ENCODE data around the gene MAGI2.

Gene MAGI2

GRCh38 chr7:78055599-78055998, 1397.9 kb downstream of the MAGI2 start:
- ChIA-PET CTCF (interaction anchor here (0.8 kb wide), 1 partner anchor 36 kb away, joined by 3 read pairs; no protein-coding TSS in a partner anchor), POLR2A (no interaction called here)
- DNase-seq (ENCODE audit: extremely low spot score) = no peak
- TF ChIP-seq, protein P1, sequence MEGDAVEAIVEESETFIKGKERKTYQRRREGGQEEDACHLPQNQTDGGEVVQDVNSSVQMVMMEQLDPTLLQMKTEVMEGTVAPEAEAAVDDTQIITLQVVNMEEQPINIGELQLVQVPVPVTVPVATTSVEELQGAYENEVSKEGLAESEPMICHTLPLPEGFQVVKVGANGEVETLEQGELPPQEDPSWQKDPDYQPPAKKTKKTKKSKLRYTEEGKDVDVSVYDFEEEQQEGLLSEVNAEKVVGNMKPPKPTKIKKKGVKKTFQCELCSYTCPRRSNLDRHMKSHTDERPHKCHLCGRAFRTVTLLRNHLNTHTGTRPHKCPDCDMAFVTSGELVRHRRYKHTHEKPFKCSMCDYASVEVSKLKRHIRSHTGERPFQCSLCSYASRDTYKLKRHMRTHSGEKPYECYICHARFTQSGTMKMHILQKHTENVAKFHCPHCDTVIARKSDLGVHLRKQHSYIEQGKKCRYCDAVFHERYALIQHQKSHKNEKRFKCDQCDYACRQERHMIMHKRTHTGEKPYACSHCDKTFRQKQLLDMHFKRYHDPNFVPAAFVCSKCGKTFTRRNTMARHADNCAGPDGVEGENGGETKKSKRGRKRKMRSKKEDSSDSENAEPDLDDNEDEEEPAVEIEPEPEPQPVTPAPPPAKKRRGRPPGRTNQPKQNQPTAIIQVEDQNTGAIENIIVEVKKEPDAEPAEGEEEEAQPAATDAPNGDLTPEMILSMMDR (IDR thresholded peaks at IDR 0.05; ENCODE audit: control extremely low read depth, extremely low read depth, low read depth, missing control alignments) = no peak

GRCh38 chr7:78055001-78055573, 1398.4 kb downstream of the MAGI2 start:
- ChIA-PET CTCF (interaction anchor here (0.8 kb wide), 1 partner anchor 37 kb away, joined by 3 read pairs; no protein-coding TSS in a partner anchor), POLR2A (no interaction called here)
- TF ChIP-seq, protein P1 (IDR thresholded peaks at IDR 0.05; ENCODE audit: control extremely low read depth, extremely low read depth, low read depth, missing control alignments) = no peak
- DNase-seq (ENCODE audit: extremely low spot score) = no peak

DNA sequence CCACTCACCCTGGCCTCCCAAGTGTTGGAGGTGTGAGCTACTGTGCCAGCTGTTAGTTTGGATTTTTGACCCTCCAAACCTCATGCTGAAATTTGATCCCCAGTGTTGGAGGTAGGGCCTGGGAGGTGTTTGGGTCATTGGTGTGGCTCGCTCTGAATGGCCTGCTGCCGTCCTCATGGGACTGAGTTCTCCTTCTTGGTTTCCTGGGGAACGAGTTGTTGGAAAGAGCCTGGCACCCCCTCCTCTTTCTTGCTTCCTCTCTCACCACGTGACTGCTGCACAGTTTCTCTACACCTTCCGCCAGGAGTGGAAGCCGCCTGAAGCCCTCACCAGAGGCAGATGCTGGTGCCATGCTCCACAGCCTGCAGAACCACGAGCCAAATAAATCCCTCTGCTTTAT, 1401.4 kb downstream of the MAGI2 start:
- TF ChIP-seq, protein P1 (IDR thresholded peaks at IDR 0.05; ENCODE audit: control extremely low read depth, extremely low read depth, low read depth, missing control alignments) = no peak
- ChIA-PET POLR2A (no interaction called here), CTCF (interaction anchor here (1.4 to 4.0 kb wide), 3 partner anchors 8 to 11 kb away, joined by 3 to 26 read pairs (median 7); no protein-coding TSS in a partner anchor)
- no peak for DNase-seq (ENCODE audit: extremely low spot score)

GRCh38 chr7:78047800-78048199, 1405.7 kb downstream of the MAGI2 start:
- no peak for DNase-seq (ENCODE audit: extremely low spot score)
- POLR2A ChIA-PET = no interaction called here
- TF ChIP-seq, protein P1 (IDR thresholded peaks at IDR 0.05; ENCODE audit: control extremely low read depth, extremely low read depth, low read depth, missing control alignments) = no peak
- CTCF ChIA-PET = interaction anchor here (1.6 to 2.0 kb wide), 2 partner anchors 10 to 396 kb away, joined by 3 to 10 read pairs; no protein-coding TSS in a partner anchor

- TF ChIP-seq, protein P1 (IDR thresholded peaks at IDR 0.05; ENCODE audit: control extremely low read depth, extremely low read depth, low read depth, missing control alignments) = no peak
- CTCF ChIA-PET = interaction anchor here (0.9 to 8.2 kb wide), 7 partner anchors 9 to 392 kb away, joined by 3 to 61 read pairs (median 7); no protein-coding TSS in a partner anchor
- no peak for DNase-seq (ENCODE audit: extremely low spot score)
- POLR2A ChIA-PET = no interaction called here
These were observed 1410.3 kb downstream of the MAGI2 start for GRCh38 chr7:78043159-78043558.

DNA sequence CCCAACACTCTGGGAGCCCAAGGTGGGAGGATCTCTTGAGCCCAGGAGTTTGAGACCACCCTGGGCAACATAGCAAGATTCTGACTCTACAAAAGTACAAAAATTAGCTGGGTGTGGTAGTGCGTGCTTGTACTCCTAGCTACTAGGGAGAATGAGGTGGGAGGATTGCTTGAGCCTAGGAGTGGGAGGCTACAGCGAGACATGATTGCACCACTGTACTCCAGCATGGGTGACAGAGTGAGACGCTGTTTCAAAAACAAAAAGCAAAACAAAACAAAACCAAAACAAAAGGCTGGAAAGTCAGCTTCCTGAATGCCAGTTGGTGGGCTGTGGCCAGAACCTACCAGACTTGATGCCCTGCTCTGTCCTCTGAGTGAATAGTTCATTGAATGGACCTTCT, 1412.0 kb downstream of the MAGI2 start:
- no peak for DNase-seq (ENCODE audit: extremely low spot score)
- ChIA-PET CTCF (interaction anchor here (0.8 to 8.2 kb wide), 16 partner anchors 10 to 391 kb away, joined by 3 to 61 read pairs (median 4); no protein-coding TSS in a partner anchor), POLR2A (no interaction called here)
- TF ChIP-seq, protein P1 (IDR thresholded peaks at IDR 0.05; ENCODE audit: control extremely low read depth, extremely low read depth, low read depth, missing control alignments) = no peak
